Keratinocyte (primary cell): ENCODE measurements around the gene TSHZ1. TPM values are rescaled to one million over a fixed set of nuclear protein-coding genes. Genes with fewer than 3 reads are reported as not detected.

Experiments
- DNase-seq: peaks from one replicate; pipeline ENCODE4 v3.0.0-alpha.2; 2011; ENCODE audit warnings: low read depth, missing footprints, low spot score
- FAIRE-seq: peaks from 2 replicates; lab custom pipeline; 2011; peaks lifted over from hg19 to GRCh38; lab: Jason Lieb, UNC
- H2AFZ ChIP-seq: 2 replicates; pipeline ENCODE4 v1.6.0; 2012; ENCODE audit warnings: low read length, control low read depth, inconsistent platforms; ENCODE audit not compliant: control insufficient read depth
- H3K27ac ChIP-seq: 2 replicates; pipeline ENCODE4 v1.5.1; 2011; ENCODE audit warnings: low read length; ENCODE audit not compliant: control insufficient read depth, insufficient read depth
- H3K27me3 ChIP-seq: 3 replicates; pipeline ENCODE4 v1.6.0; 2011; ENCODE audit warnings: low read length; ENCODE audit not compliant: control insufficient read depth, insufficient read depth; ENCODE audit errors: extremely low read depth
- H3K36me3 ChIP-seq, 2 experiments: 2 replicates in 1 of 2; 3 replicates in 1 of 2; pipeline ENCODE4 v1.5.1; 2011; ENCODE audit warnings: low read length in 2 of 2, mild to moderate bottlenecking in 1 of 2; ENCODE audit not compliant: control insufficient read depth in 2 of 2, insufficient read depth in 2 of 2; ENCODE audit errors: extremely low read depth in 1 of 2
- H3K4me1 ChIP-seq: 3 replicates; pipeline ENCODE4 v1.5.1; 2011; ENCODE audit warnings: low read length; ENCODE audit not compliant: control insufficient read depth, insufficient read depth; ENCODE audit errors: extremely low read depth
- H3K4me2 ChIP-seq: 3 replicates; pipeline ENCODE4 v1.6.0; 2011; ENCODE audit warnings: low read depth, low read length; ENCODE audit not compliant: control insufficient read depth, insufficient read depth; ENCODE audit errors: extremely low read depth
- H3K4me3 ChIP-seq, 3 experiments: fragments of 200-600 bp in 1 of 3; sonication (generic) in 1 of 3; 2 replicates in 2 of 3; 3 replicates in 1 of 3; pipeline ENCODE4 v1.5.1; 2011 to 2016; ENCODE audit warnings: low read length in 3 of 3, mild to moderate bottlenecking in 3 of 3, control low read depth in 2 of 3, inconsistent platforms in 1 of 3, low read depth in 1 of 3, mixed read lengths in 1 of 3, mixed run types in 1 of 3, moderate library complexity in 1 of 3; ENCODE audit not compliant: control insufficient read depth in 2 of 3, insufficient read depth in 2 of 3; ENCODE audit errors: extremely low read depth in 1 of 3
- H3K79me2 ChIP-seq: 2 replicates; pipeline ENCODE4 v1.6.0; 2012; ENCODE audit warnings: low read length; ENCODE audit not compliant: control insufficient read depth, insufficient read depth
- H3K9ac ChIP-seq: 3 replicates; pipeline ENCODE4 v1.6.0; 2011; ENCODE audit warnings: low read length; ENCODE audit not compliant: control insufficient read depth, insufficient read depth; ENCODE audit errors: extremely low read depth
- H3K9me1 ChIP-seq: 3 replicates; pipeline ENCODE4 v1.6.0; 2011; ENCODE audit warnings: low read length; ENCODE audit not compliant: control insufficient read depth, insufficient read depth; ENCODE audit errors: extremely low read depth
- H3K9me3 ChIP-seq: 2 replicates; pipeline ENCODE4 v1.5.1; 2012; ENCODE audit warnings: low read depth, low read length; ENCODE audit not compliant: control insufficient read depth
- H4K20me1 ChIP-seq: 3 replicates; pipeline ENCODE4 v1.6.0; 2011; ENCODE audit warnings: low read length; ENCODE audit not compliant: control insufficient read depth, insufficient read depth; ENCODE audit errors: extremely low read depth
- CTCF ChIP-seq, 3 experiments: IDR thresholded peaks in 1 of 3; conservative IDR thresholded peaks in 1 of 3; optimal IDR thresholded peaks in 1 of 3; 2 replicates in 2 of 3; 3 replicates in 1 of 3; pipeline versions ENCODE3 to v1.5.1; 2011; ENCODE audit warnings: low read length in 3 of 3, mild to moderate bottlenecking in 3 of 3, moderate library complexity in 2 of 3, control low read depth in 1 of 3, inconsistent platforms in 1 of 3; ENCODE audit not compliant: insufficient read depth in 2 of 3; ENCODE audit errors: extremely low read depth in 1 of 3
- EZH2 ChIP-seq: IDR thresholded peaks from one replicate; pipeline ENCODE4 v1.6.1; 2012; ENCODE audit warnings: inconsistent platforms, mild to moderate bottlenecking, low read length, moderate library complexity
- dilution Hi-C: fragments of 300-500 bp; cut with MboI; formaldehyde crosslinking; loops from one replicate; pipeline ENCODE4 v1.7.0; 2020; ENCODE audit warnings: low sequenced_read_pairs; ENCODE audit not compliant: extremely low pct_ligation_motif_present
- polyA plus RNA-seq, 5 experiments: library from polyadenylated mRNA; depleted of rRNA in 3 of 5; stranded (reverse) in 3 of 5; stranded (forward) in 1 of 5; unstranded in 1 of 5; fragments of >200 nt; gene quantifications; 1 replicate in 1 of 5; 2 replicates in 3 of 5; 3 replicates in 1 of 5; pipeline versions ENCODE4 v1.2.1 to v1.2.3, GENCODE V29; 2011 to 2012; ENCODE audit warnings: missing spikeins in 2 of 5, low read depth in 1 of 5, low replicate concordance in 1 of 5

TSHZ1 gene
- polyA plus RNA-seq, 1 donor (not counting 4 experiments of a cell fraction or from before 2014, with no cell fraction given) = 2.2 TPM

GRCh38 chr18:75201282-75202270, 9.0 kb upstream of the TSHZ1 start:
- no peak overlapping the region for H3K4me2 ChIP-seq
- H3K27me3 ChIP-seq = no peaks in the 10 kb centered on the region
- TF ChIP-seq EZH2 = no peak
- TF ChIP-seq CTCF (optimal IDR thresholded peaks at IDR 0.05 in 1 of 3, IDR thresholded peaks at IDR 0.05 in 1 of 3, conservative IDR thresholded peaks at IDR 0.05 in 1 of 3; ENCODE audit: extremely low read depth in 1 of 3, insufficient read depth in 2 of 3, low read length in 3 of 3) = no peak
- DNase-seq = no peak
- H3K9me1 ChIP-seq = no peaks in the 10 kb centered on the region
- peaks cover 35% of the 10 kb centered on the region for H3K79me2 ChIP-seq
- no peaks in the 10 kb centered on the region for H3K9me3 ChIP-seq
- no peak overlapping the region for H3K4me3 ChIP-seq
- no peak overlapping the region for H2AFZ ChIP-seq
- no peak for FAIRE-seq
- no peak overlapping the region for H3K9ac ChIP-seq
- H3K27ac ChIP-seq = no peak overlapping the region
- dilution Hi-C loops = no loop called here
- H3K36me3 ChIP-seq = peaks cover 2 to 7% of the 10 kb centered on the region in 2 experiments
- H3K4me1 ChIP-seq = peaks cover 16% of the 10 kb centered on the region
- no peaks in the 10 kb centered on the region for H4K20me1 ChIP-seq

DNA sequence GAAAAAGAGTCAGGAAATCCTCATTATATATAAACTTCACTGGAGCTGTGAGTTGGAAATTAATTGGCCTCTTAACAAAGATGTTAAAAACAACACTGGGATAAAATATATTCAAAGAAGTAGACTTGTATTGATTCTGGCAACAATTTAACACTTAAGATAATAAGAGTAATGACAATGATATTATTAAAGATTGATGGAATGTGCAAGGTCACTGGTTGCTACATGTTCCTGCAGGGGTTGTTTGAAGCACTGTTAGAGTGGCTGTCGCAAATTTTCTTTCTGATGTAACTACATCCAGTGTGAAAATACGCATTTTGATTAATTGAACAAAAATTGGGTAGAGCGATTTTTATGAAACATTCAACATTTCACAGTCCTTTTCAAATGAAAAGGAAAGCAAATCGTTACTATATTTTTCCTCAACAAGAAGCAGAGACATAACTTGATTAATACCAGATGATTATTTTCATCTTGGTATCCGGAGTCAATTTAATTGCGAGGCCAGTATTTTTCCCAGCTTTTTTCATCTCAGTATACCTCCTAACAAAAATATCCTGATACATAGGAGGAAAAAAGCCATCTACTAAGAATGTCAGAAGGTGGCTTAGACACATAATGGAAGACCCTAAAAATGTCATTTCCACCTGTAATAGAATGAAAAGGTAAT, 7.8 kb upstream of the TSHZ1 start:
- no peak for DNase-seq
- H3K36me3 ChIP-seq = peaks cover 2 to 7% of the 10 kb centered on the region in 2 experiments
- H3K4me2 ChIP-seq = no peak overlapping the region
- H3K4me3 ChIP-seq = no peak overlapping the region
- no peaks in the 10 kb centered on the region for H3K27me3 ChIP-seq
- H3K9me3 ChIP-seq = no peaks in the 10 kb centered on the region
- FAIRE-seq = no peak
- TF ChIP-seq CTCF (optimal IDR thresholded peaks at IDR 0.05 in 1 of 3, IDR thresholded peaks at IDR 0.05 in 1 of 3, conservative IDR thresholded peaks at IDR 0.05 in 1 of 3; ENCODE audit: extremely low read depth in 1 of 3, insufficient read depth in 2 of 3, low read length in 3 of 3) = no peak
- TF ChIP-seq EZH2 = no peak
- H3K9me1 ChIP-seq = no peaks in the 10 kb centered on the region
- H3K79me2 ChIP-seq = peaks cover 47% of the 10 kb centered on the region
- H4K20me1 ChIP-seq = no peaks in the 10 kb centered on the region
- peaks cover 21% of the 10 kb centered on the region for H3K4me1 ChIP-seq
- dilution Hi-C loops = no loop called here
- H3K9ac ChIP-seq = no peak overlapping the region
- no peak overlapping the region for H2AFZ ChIP-seq
- H3K27ac ChIP-seq = no peak overlapping the region
